Subcutaneous adipose tissue (tissue), 4 donors: ENCODE data around the gene PRKCH. TPM values are rescaled to one million over a fixed set of nuclear protein-coding genes. Genes with fewer than 3 reads are reported as not detected.

Experiments used
- total RNA-seq, 4 donors: library from RNA; depleted of rRNA; stranded (reverse); fragments of >200 nt; gene quantifications; one replicate each; pipeline ENCODE4 v1.1.0, GENCODE V29; 2016
- TF ChIP-seq, protein P1 (sequence below): fragments of 450-650 bp; IDR thresholded peaks from one replicate; pipeline ENCODE4 v1.5.1; 2016; ENCODE audit warnings: low read depth, mild to moderate bottlenecking, control low read depth, antibody characterized with exemption, moderate library complexity

The PRKCH gene
- total RNA-seq, 4 donors from 2014 or later = 25.8 to 46.3 (median 36.4) TPM

DNA sequence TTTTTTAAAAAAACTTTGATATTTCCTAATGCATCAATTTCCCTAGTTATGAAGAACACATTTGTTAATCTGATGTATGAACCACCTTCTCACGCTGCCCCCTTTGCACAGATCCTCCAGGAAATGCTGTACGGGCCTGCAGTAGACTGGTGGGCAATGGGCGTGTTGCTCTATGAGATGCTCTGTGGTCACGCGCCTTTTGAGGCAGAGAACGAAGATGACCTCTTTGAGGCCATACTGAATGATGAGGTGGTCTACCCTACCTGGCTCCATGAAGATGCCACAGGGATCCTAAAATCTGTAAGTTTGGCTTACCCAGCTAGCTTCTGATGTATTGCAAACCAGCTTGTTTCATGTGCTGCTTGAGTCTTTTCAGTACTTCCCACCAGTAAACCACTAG, 208.9 kb downstream of the PRKCH start:
- TF ChIP-seq, protein P1, sequence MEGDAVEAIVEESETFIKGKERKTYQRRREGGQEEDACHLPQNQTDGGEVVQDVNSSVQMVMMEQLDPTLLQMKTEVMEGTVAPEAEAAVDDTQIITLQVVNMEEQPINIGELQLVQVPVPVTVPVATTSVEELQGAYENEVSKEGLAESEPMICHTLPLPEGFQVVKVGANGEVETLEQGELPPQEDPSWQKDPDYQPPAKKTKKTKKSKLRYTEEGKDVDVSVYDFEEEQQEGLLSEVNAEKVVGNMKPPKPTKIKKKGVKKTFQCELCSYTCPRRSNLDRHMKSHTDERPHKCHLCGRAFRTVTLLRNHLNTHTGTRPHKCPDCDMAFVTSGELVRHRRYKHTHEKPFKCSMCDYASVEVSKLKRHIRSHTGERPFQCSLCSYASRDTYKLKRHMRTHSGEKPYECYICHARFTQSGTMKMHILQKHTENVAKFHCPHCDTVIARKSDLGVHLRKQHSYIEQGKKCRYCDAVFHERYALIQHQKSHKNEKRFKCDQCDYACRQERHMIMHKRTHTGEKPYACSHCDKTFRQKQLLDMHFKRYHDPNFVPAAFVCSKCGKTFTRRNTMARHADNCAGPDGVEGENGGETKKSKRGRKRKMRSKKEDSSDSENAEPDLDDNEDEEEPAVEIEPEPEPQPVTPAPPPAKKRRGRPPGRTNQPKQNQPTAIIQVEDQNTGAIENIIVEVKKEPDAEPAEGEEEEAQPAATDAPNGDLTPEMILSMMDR = no peak

DNA sequence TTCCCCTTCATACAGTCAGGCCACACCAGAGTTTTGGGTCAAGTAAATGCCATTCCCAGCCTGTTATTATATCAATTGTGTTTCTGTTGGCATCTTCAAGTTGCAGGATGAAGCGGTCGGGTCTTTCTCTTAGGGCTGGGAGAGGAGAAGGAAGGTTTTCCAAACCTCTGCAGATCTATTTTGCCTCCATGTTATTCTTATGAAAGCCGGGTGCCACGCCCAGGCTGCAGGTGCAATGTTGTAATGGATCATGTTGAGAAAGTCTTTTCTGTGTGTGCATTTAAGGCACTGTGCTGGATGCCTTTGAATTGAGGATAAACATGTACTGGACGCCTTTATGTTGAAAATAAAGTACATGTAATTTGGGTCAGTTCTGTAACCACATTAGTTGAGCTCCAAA, 209.5 kb downstream of the PRKCH start:
- TF ChIP-seq, protein P1 = no peak

DNA sequence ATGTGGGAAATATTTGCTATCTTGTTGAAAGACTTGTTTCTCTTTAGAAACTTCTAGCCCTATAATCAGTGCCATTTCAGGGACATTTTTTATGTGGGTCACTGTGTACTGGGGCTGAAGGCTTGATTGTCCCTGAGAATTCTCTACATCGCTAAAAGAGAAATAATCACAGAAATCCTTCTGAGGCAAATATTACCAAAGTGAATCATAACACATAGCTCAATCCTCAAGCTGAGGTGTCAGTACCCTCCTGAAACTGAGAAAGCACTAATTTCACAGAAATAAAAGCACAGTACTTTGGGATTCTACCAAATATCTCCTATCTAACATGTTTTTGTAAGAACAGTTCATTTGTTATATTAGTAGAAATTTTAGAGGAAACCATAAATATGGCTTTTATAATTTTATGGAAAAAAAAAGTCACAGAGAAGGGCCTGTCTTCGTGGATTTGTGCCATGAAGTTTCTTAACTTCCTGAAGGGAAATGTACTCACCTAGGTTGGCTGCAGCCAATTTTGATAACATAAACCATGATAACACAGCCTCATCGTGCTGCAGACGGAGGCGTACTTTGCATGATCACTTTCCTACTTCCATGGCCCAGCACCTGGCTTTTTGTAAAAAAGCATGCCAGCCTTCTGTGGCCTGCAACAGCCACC, 210.2 kb downstream of the PRKCH start:
- TF ChIP-seq, protein P1 = no peak

DNA sequence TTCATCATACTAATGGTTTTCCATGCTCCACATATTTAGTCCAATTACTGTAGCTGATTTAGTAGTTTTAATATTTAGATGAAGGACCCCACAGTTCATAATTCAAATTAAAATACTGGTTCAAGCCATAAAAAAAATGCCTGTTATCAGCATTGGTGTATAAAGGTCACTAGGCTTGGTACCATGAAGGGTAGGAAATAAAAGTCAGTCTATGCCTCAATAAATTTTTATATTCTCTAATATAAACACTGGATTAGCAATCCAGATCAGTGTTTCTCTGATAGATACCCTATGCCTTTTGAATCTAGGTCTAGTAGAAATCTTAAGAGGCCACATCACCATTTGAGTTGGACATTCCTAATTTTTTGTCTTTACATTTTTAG, 210.7 kb downstream of the PRKCH start:
- TF ChIP-seq, protein P1 = no peak

DNA sequence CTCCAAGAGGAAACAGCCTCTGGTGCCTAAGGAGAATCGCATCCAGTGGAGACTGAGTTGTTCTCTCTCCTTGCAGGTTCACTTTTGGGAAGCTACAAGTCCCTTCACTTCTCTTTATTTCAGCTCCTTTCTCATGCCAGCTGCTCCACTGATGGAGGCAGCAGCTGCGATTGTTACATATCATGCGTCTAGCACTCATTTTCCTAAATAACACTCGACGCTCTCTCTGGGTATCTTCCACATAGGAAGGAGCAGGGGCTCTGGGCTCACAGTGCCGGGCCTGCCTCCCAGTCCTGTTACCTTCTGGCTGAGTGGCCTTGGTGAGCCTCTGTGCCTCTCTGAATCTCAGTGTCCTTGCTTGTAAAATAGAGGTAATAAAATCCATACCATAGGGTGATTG, 211.4 kb downstream of the PRKCH start:
- TF ChIP-seq, protein P1 = no peak

DNA sequence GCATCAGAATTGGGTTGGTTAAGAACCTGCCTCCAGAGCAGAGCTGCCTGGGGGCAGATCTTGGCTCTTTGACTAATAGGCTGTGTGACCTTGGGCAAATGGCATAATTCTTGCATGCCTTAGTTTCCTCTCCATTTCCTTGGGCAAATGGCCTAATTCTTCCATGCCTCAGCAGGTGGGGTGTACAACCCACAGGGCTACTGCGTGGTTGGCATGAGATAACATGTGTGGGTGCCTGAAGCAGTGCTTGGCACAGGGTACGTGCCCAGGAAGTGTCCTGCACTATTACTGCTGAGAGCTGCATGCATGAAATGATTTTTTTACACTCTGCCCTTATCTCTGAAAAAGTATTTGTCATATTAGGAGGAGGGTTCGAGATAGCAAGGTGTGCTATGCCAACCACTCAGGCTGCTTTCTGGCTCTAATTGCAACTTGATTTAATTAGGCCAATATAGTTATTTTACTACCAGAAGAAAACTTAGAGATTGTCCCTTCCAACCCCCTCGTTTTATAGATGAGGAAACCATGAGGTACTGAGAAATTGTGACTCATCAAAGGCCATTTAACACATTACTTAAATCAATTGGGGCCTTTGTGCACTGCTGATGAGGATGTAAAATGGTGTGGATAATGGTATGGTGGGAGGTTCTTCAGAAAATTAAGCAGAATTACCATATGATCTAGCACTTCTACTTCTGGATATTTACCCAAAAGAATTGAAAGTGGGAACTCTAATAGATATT, 212.3 kb downstream of the PRKCH start:
- TF ChIP-seq, protein P1 = no peak

DNA sequence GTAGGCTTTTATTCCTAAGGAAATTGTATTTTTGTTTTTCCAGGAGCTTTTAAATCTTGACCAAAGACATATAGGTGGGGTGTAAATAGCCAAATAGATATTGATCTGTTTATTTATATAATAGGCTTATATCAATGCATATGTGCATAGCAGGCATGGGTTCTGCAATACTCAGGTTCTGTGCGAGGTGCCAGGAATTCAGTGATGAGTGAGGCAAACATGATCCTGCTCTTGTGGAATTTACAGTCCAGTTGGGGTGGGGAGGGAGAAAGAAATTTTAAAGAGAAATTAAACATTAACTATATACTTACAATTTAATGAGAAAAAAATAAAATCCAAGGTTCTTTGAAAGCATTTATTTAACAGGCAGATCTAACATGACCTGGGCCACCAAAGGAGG, 213.7 kb downstream of the PRKCH start:
- TF ChIP-seq, protein P1 = no peak
